ENCODE data around the gene XKR7.
A peak's percentile ranks its signal among the peaks of the same experiment; 100 is the strongest.

Gene XKR7

GRCh38 chr20:31945319-31945718 lies 22.6 kb upstream of the XKR7 start:
- no peak for DNase-seq (ENCODE audit: low read depth in 2 of 2)

DNA sequence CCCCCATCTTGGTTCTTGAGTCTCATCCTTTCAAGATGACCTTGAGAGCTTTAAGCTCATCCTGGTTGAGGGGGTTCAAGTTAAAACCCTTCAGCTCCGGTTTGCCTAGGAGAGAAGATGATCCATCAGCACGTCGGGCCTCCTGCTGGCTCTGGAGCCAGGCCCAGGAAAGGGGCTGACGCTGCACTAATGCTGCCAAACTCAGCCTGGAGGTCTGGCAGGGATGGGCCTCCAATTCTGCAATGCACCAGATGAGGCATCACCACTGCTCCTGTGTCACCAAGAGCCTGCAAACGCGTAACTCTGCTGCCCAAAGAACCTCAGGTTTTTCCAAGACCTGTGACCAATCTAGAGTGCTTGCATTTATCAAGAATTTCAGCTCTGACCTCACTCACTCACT lies 22.2 kb upstream of the XKR7 start:
- no peak for DNase-seq (ENCODE audit: low read depth in 2 of 2)

GRCh38 chr20:31948008-31948407 lies 19.9 kb upstream of the XKR7 start:
- no peak for DNase-seq (ENCODE audit: low read depth in 2 of 2)

DNA sequence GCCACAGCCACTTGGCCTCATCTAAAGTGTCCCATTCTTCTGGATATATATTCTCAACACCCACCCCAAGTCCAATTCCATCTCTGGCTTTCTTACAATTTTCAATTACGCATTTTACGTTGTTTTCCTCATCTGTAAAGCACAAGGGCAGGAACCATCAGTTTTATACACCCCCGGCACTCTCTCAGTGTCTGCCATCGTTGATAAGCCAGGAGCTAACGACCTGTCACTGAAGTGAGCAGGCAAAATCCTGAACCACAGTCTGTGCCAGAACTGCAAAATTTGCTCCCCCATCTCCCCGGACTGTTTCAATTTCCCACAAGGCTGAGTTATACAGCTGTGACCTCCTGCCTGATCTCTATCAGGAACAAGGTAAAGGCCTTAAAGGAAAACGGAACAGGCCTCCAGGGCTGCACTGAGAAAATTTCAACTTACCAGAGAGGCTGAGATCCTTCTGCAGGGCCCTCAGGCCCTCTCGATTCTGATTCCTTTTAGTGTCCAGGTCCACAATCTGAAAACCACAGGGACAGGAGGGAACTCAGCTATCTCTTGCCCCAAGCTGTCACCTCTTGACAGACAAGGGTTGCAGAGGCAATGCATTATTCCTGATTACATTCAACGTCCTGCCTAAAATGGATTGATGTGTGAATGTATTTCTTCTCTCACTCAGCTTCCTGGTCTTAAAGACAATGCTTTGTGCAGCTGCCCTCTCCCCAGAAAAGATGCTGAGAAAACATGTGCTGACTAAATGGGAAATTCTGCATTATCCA lies 17.9 kb upstream of the XKR7 start:
- no peak for DNase-seq (ENCODE audit: low read depth in 2 of 2)

- no peak for DNase-seq (ENCODE audit: low read depth in 2 of 2)
Measured at GRCh38 chr20:31951203-31951529, 16.8 kb upstream of the XKR7 start.

DNA sequence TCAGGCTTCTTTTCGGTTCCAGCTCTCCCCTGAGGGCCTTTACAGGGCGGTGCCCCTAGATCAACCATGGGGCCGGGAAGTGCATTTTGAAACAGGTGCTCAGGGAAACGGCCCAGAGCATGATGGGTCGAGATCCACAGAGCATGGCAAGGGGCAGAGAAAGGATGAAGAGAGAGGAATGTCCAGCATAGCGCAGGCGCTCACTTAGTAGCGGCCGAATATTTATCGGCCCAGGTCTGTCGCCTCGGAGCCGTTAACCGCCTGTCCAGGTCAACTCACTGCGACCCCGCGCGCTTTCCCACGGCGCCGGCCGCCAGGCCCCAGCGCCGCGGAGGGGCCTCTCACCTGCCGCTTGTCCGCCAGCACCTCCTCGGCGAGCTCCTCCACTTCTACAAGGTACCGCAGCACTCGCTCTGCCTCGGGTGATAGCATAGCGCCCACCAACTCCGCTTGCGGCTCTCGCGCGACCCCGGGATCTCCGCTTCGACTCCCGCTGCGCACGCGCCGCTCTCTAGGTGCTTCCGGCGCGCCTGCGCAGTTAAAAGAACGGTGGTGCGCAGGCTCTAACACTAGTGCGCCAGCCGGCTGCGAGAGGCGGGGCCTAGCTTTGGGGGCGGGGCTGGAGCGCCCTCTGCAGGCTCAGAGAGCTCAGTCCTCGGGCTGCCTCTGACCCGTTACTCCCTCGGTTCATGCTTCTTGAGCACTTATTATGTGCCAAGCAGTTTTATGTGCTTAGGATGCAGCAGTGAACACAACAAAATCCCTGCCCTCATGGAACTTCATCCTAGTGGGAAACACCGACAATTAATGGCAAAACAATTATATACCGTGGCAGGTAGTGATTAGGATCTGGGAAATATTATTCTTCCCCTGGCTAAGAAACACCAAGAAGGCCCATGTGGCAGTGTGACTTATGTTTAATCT lies 16.2 kb upstream of the XKR7 start, which contains the start of gene PDRG1:
Gene PDRG1, minus strand, starts transcription at position 517 of the 924 bp plus-strand sequence. Its CDS starts 85 bp downstream, at position 432.
- peak; percentile 91 for DNase-seq (ENCODE audit: low read depth in 2 of 2)

DNA sequence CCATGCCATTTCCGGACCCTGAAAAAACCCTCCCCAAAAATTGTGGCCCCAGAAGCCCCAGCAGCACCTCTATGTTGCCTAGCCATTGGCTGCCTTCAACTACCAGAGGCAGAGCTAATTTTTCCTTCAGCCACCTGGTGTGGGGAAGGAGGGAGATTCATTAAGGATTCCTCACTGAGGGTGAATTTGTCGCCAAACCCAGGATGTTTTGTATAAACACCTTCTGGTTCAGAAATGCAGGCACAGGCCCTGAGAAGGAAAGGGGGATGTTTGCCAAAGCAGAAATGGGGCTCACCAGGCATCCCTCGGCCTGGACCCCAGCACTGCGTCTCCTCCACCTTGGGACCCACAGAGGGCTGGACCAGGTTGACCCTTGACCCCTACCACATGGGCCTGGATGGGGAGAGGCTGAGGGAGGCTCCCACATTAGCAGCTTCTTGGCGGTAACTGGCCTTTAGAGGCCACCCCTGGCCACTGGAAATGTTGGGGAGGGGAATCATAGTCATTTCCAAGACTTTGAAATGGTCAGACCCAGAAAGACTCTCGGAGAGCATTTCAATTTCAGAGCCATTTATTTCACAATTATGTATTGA lies 14.3 kb upstream of the XKR7 start:
- no peak for DNase-seq (ENCODE audit: low read depth in 2 of 2)

DNA sequence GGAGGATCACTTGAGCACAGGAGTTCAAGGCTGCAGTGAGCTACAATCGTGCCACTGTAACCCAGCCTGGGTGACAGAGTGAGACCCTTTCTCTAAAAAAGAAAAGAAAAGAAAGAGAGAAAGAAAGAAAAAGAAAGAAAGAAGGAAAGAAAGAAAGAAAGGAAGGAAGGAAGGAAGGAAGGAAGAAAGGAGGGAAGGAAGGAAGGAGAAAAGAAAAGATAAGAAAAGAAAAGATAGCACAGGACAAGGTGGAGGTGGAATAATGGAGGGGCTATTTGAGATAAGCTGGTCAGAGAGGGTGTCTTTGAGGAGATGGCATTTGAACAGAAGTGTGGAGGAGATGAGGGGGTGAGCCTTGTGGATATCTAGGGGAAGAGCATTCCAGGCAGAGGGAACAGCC lies 13.5 kb upstream of the XKR7 start:
- DNase-seq (ENCODE audit: low read depth in 2 of 2) = no peak

GRCh38 chr20:31956556-31957526 lies 11.1 kb upstream of the XKR7 start:
- no peak for DNase-seq (ENCODE audit: low read depth in 2 of 2)

DNA sequence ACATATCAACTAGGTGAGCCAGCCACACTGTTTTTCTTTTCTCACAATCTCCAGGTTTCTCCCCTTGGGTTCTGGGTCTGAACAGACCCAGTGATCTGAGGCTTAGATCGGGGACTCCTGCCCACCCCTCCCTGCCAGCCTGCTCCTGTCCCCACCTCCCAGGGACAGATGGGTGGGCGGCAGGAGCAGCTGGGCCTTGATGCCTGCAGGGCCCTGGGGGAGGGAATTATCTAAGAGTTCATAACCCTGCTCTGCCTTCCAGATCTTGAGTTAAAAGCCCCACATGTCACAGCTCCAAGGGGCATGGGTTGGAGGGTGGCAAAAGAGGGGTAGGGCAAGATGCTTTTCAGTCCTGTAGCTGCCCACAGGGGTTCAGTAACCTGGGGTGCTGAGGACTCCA lies 5.2 kb upstream of the XKR7 start:
- DNase-seq (ENCODE audit: low read depth in 2 of 2) = no peak

GRCh38 chr20:31963889-31964288 lies 4.1 kb upstream of the XKR7 start:
- DNase-seq (ENCODE audit: low read depth in 2 of 2) = no peak

GRCh38 chr20:31966991-31967655 lies 828 bp upstream of the XKR7 start:
- DNase-seq (ENCODE audit: low read depth in 2 of 2) = no peak

GRCh38 chr20:31968291-31969126 lies 558 bp downstream of the XKR7 start:
- DNase-seq (ENCODE audit: low read depth in 2 of 2) = peak; percentile 32 to 46

GRCh38 chr20:31969991-31970390 lies 2.0 kb downstream of the XKR7 start:
- DNase-seq (ENCODE audit: low read depth in 2 of 2) = no peak

DNA sequence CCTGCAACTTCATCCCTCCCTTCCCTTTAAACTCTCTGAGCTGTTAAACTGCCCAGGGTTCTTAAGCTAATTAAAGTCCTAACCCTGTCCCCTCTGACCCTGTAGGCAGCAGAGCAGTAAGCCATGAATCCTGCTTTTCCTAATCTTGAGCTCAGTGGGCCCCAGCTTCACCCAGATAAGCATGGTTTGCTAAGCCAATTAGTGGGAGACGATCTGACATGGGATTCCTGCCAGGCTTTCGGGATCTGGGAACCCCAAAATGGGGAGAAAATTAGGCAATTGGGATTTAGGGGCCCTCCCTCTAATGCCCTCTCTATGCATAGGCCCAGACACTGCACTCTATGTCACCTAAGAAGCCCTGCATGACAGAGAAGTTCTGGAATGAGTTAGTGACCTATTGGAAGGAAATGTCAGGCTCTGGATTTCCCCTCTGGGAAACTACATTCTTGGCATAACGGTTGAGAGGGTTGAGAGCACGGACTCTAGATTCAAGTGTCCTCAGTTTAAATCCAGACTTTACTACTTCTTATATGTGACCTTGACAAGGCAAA lies 4.6 kb downstream of the XKR7 start:
- DNase-seq (ENCODE audit: low read depth in 2 of 2) = no peak

DNA sequence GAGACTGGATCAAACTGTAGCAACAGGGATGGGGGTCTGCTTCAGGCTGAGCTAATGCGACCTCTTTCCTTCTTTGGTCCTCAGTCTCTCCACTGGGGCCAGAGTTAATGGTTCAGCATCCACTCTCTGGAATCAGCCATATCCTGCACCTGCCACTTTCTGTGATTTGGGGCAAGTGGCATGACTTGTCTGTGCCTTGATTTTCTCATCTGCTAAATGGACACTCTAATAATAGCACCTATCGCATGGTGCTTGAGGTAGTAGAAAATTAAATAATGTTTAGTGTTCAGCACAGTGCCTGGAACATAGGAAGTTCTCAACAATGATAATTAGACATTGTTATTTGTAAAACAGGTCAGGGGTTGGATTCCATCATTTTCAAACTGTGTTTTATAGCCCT lies 6.3 kb downstream of the XKR7 start:
- no peak for DNase-seq (ENCODE audit: low read depth in 2 of 2)

DNA sequence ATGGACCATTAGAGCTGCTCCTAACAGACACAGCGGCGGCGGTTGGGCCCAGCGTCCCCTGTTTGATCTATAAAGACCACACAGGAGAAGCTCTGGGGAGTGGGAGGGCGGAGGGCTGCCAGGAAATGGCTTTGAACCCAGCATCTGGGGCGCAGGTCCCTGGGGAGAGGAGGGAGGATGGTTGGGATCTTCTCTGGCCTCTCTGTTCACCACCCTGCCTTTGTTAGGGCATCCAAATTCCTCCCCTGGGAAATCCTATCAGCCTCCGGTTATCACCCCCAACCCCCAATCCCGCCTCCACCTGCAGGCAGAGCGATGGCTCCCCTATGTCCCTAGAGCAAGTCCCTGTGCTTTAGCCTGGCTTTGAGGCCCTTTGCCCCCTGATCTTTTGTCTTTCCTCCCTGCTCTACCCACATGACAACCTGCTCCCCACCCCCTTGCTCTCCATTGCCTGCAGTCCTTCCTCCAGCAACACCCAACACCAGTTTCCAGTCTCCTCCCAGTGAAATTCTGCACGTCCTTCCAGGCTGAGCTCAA lies 7.1 kb downstream of the XKR7 start:
- DNase-seq (ENCODE audit: low read depth in 2 of 2) = no peak

- no peak for DNase-seq (ENCODE audit: low read depth in 2 of 2)
Measured at GRCh38 chr20:31975874-31976273, 7.9 kb downstream of the XKR7 start.

- no peak for DNase-seq (ENCODE audit: low read depth in 2 of 2)
Measured at GRCh38 chr20:31977080-31977479, 9.1 kb downstream of the XKR7 start.
